GM12878 (cell line): ENCODE measurements around the gene SLFN14. TPM values are rescaled to one million over a fixed set of nuclear protein-coding genes. Genes with fewer than 3 reads are reported as not detected.

Source experiments
- ATAC-seq: fragments of 200-7000 bp; cut with Tn5 transposase; 3 replicates; pipeline ENCODE4 v1.9.1; 2020; ENCODE audit warnings: mild to moderate bottlenecking, moderate library complexity
- BruUV-seq: library from RNA; stranded (reverse); fragments of 400-500 nt; replicated peaks from 2 replicates; lab custom pipeline; 2021; lab: Mats Ljungman, UMichigan
- CTCF ChIA-PET: fragments of 300-600 bp; sonication (Branson Sonifier 250); formaldehyde crosslinking; extraction: SDS; loops from one replicate; lab custom pipeline; 2021; ENCODE audit warnings: inconsistent platforms; lab: Yijun Ruan, JAX
- POLR2A ChIA-PET: fragments of 350-600 bp; formaldehyde crosslinking; extraction: SDS; loops from one replicate; lab custom pipeline; 2021; ENCODE audit warnings: inconsistent platforms; lab: Charles Lee
- RAD21 ChIA-PET: fragments of 300-600 bp; sonication (Branson Sonifier 250); formaldehyde crosslinking; loops from one replicate; lab custom pipeline; 2023; ENCODE audit warnings: antibody characterized with exemption; ENCODE audit not compliant: unreplicated experiment; lab: Charles Lee
- SMC1A ChIA-PET: fragments of 300-600 bp; sonication (Branson Sonifier 250); formaldehyde crosslinking; loops from one replicate; lab custom pipeline; 2023; ENCODE audit not compliant: unreplicated experiment, uncharacterized antibody; lab: Charles Lee
- DNase-seq: peaks from one replicate; pipeline ENCODE4 v3.0.0-alpha.2; 2011; ENCODE audit warnings: low read depth, low spot score
- FAIRE-seq: peaks from 3 replicates; lab custom pipeline; 2011; peaks lifted over from hg19 to GRCh38; lab: Jason Lieb, UNC
- H2AFZ ChIP-seq: 2 replicates; pipeline ENCODE4 v1.6.0; 2011; ENCODE audit warnings: low read depth, low read length, control low read depth; ENCODE audit not compliant: control insufficient read depth
- H3K27ac ChIP-seq: 2 replicates; pipeline ENCODE4 v1.5.1; 2011; ENCODE audit warnings: control low read depth; ENCODE audit not compliant: control insufficient read depth, insufficient read depth
- H3K27me3 ChIP-seq, 2 experiments: replicated peaks in 1 of 2; 2 replicates each; pipeline versions ENCODE4 v1.6.0 to v1.6.1; 2011; ENCODE audit warnings: low read length in 1 of 2; ENCODE audit not compliant: control insufficient read depth in 2 of 2, insufficient read depth in 2 of 2
- H3K36me3 ChIP-seq, 2 experiments: 2 replicates each; pipeline ENCODE4 v1.5.1; 2011; ENCODE audit warnings: low read length in 1 of 2; ENCODE audit not compliant: control insufficient read depth in 2 of 2, insufficient read depth in 2 of 2
- H3K4me1 ChIP-seq: 2 replicates; pipeline ENCODE4 v1.6.1; 2011; ENCODE audit warnings: mild to moderate bottlenecking, low read length, moderate library complexity, mixed read lengths; ENCODE audit not compliant: control insufficient read depth, insufficient read depth
- H3K4me2 ChIP-seq: 2 replicates; pipeline ENCODE4 v1.6.0; 2011; ENCODE audit warnings: control low read depth; ENCODE audit not compliant: control insufficient read depth, insufficient read depth
- H3K4me3 ChIP-seq: fragments of 200-600 bp; sonication (generic); 2 replicates; pipeline ENCODE4 v1.5.1; 2016
- H3K79me2 ChIP-seq: 2 replicates; pipeline ENCODE4 v1.6.0; 2011; ENCODE audit warnings: low read length; ENCODE audit not compliant: control insufficient read depth, insufficient read depth
- H3K9ac ChIP-seq: 2 replicates; pipeline ENCODE4 v1.8.0; 2011; ENCODE audit warnings: low read length, control low read depth, mixed read lengths; ENCODE audit not compliant: control insufficient read depth, insufficient read depth
- H3K9me3 ChIP-seq: replicated peaks from 3 replicates; pipeline ENCODE4 v1.5.1; 2011; ENCODE audit warnings: mild to moderate bottlenecking, low read length; ENCODE audit not compliant: control insufficient read depth, insufficient read depth
- H4K20me1 ChIP-seq: 2 replicates; pipeline ENCODE4 v1.6.0; 2011; ENCODE audit not compliant: control insufficient read depth, insufficient read depth
- ATF2 ChIP-seq: IDR thresholded peaks from 2 replicates; pipeline ENCODE4 v1.6.1; 2012; ENCODE audit warnings: low read length, inconsistent platforms
- HCFC1 ChIP-seq: fragments of 150-350 bp; IDR thresholded peaks from 2 replicates; pipeline ENCODE4 v1.6.1; 2014; ENCODE audit warnings: low read length
- MAX ChIP-seq: IDR thresholded peaks from 2 replicates; pipeline ENCODE4 v1.6.1; 2012; ENCODE audit warnings: low read depth, low read length, improper control_type of control experiment
- MEF2A ChIP-seq: IDR thresholded peaks from 2 replicates; pipeline ENCODE4 v1.6.1; 2011; ENCODE audit warnings: low read depth, mild to moderate bottlenecking, low read length, moderate library complexity; ENCODE audit not compliant: insufficient read depth
- NR2C1 ChIP-seq: fragments of 450-650 bp; IDR thresholded peaks from 2 replicates; pipeline ENCODE4 v1.6.1; 2017; ENCODE audit warnings: antibody characterized with exemption, mild to moderate bottlenecking, moderate library complexity
- RELA ChIP-seq: fragments of 450-650 bp; IDR thresholded peaks from 2 replicates; pipeline ENCODE4 v1.8.0; 2014; ENCODE audit warnings: borderline replicate concordance; ENCODE audit not compliant: partially characterized antibody
- SIN3A ChIP-seq: IDR thresholded peaks from 2 replicates; pipeline ENCODE4 v1.6.1; 2012; ENCODE audit warnings: low read depth, low read length, improper control_type of control experiment
- TCF12 ChIP-seq: IDR thresholded peaks from 2 replicates; pipeline ENCODE4 v1.6.1; 2011; ENCODE audit warnings: low read depth, mild to moderate bottlenecking, low read length
- ZBED1 ChIP-seq: IDR thresholded peaks from 2 replicates; pipeline ENCODE4 v1.6.1; 2016; ENCODE audit warnings: borderline replicate concordance
- WGBS: methylation state at CpG from one replicate; pipeline ENCODE4 v1.1.6; 2016; ENCODE audit warnings: low lambda C conversion rate; ENCODE audit not compliant: insufficient replicate concordance, insufficient coverage; ENCODE audit errors: missing lambda C conversion rate; 5-methylcytosine and 5-hydroxymethylcytosine counted together
- in situ Hi-C: fragments of 300-500 bp; cut with MboI; formaldehyde crosslinking; loops from 9 replicates; pipeline ENCODE4 v1.14.3; 2018; ENCODE audit warnings: mixed read lengths
- intact Hi-C: fragments of 100-400 bp; cut with micrococcal nuclease; formaldehyde crosslinking; loops from one replicate; pipeline ENCODE4 v1.14.2; 2022; ENCODE audit not compliant: unreplicated experiment
- polyA plus RNA-seq, 11 experiments: library from polyadenylated mRNA; depleted of rRNA in 4 of 11; unstranded in 6 of 11; stranded (reverse) in 5 of 11; fragments of >200 nt; fragmentation: Nextera tagmentation in 4 of 11; fragmentation: Illumina TruSeq in 1 of 11; extraction: Ambion mirVana in 4 of 11; extraction: Trizol in 1 of 11; gene quantifications; 1 replicate in 1 of 11; 2 replicates in 10 of 11; pipeline versions ENCODE4 v1.2.1 to v1.2.3, GENCODE V29; 2011 to 2016; ENCODE audit warnings: inconsistent platforms in 2 of 11, missing spikeins in 2 of 11, low read depth in 1 of 11
- total RNA-seq, 4 experiments: library from RNA; depleted of rRNA in 3 of 4; stranded (reverse); fragments of >200 nt in 3 of 4; fragmentation: Illumina TruSeq in 1 of 4; extraction: Trizol in 1 of 4; gene quantifications; 2 replicates each; pipeline versions ENCODE4 v1.2.1 to v1.2.3, GENCODE V29; 2013 to 2021
- TF ChIP-seq, protein P1 (sequence below): fragments of 450-650 bp; IDR thresholded peaks from 2 replicates; pipeline ENCODE4 v1.6.1; 2017; ENCODE audit warnings: mild to moderate bottlenecking, moderate library complexity
- TF ChIP-seq, protein P2 (sequence below): IDR thresholded peaks from 2 replicates; pipeline ENCODE4 v1.6.1; 2011; ENCODE audit warnings: borderline replicate concordance, low read depth, mild to moderate bottlenecking, moderate library complexity, mixed read lengths, low read length; ENCODE audit not compliant: insufficient read depth; ENCODE audit errors: extremely low read length
- TF ChIP-seq, protein P3 (sequence below): fragments of 450-650 bp; formaldehyde crosslinking; IDR thresholded peaks from 2 replicates; pipeline ENCODE4 v1.4.0; 2020; ENCODE audit warnings: mild to moderate bottlenecking, moderate library complexity

Gene SLFN14
- total and polyA plus RNA-seq, 10 of the 15 experiments (the other 5 are each of a cell fraction or from before 2014, with no cell fraction given), result 0.06 to 0.11 (median 0.06) TPM; not detected in 7

DNA sequence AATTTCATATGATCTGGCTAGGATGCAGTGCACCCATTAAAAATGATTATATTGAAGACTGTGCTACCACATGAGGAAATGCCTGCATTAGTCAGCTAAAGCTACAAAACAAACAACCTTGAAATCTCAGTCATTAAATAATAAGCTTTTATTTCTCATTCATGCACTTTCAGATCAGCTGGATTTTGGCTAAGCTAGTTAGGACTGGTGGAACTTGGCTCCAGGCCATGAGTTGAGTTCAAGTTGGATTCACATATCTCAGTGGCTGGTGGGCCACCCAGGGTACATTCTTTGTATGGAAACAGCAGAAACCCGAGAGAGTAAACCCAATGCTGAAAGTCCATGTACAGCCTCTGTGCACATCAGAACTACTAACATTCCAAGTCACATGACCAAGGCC is 16.8 kb downstream of the SLFN14 start:
- BruUV-seq, result no TSS peak
- no peaks in the 10 kb centered on the region for H3K9me3 ChIP-seq
- H3K36me3 ChIP-seq, result no peaks in the 10 kb centered on the region
- peaks cover 10% of the 10 kb centered on the region for H3K4me1 ChIP-seq
- no peak overlapping the region for H3K27ac ChIP-seq
- no peak overlapping the region for H3K4me3 ChIP-seq
- in situ Hi-C loops (no loop called here), intact Hi-C loops (no loop called here)
- ChIA-PET CTCF (interaction anchor here (2.1 to 16.4 kb wide), 4 partner anchors 10 to 231 kb away, joined by 5 to 321 read pairs (median 6); no protein-coding TSS in a partner anchor), RAD21 (interaction anchor here (2.3 kb wide), 1 partner anchor 10 kb away, joined by 10 read pairs; no protein-coding TSS in a partner anchor), POLR2A (no interaction called here), SMC1A (interaction anchor here (1.0 to 1.5 kb wide), 4 partner anchors 9 to 45 kb away, joined by 3 to 6 read pairs (median 4); no protein-coding TSS in a partner anchor)
- H2AFZ ChIP-seq, result no peak overlapping the region
- TF ChIP-seq TCF12, result no peak
- no peak for TF ChIP-seq ATF2
- TF ChIP-seq, protein P1, sequence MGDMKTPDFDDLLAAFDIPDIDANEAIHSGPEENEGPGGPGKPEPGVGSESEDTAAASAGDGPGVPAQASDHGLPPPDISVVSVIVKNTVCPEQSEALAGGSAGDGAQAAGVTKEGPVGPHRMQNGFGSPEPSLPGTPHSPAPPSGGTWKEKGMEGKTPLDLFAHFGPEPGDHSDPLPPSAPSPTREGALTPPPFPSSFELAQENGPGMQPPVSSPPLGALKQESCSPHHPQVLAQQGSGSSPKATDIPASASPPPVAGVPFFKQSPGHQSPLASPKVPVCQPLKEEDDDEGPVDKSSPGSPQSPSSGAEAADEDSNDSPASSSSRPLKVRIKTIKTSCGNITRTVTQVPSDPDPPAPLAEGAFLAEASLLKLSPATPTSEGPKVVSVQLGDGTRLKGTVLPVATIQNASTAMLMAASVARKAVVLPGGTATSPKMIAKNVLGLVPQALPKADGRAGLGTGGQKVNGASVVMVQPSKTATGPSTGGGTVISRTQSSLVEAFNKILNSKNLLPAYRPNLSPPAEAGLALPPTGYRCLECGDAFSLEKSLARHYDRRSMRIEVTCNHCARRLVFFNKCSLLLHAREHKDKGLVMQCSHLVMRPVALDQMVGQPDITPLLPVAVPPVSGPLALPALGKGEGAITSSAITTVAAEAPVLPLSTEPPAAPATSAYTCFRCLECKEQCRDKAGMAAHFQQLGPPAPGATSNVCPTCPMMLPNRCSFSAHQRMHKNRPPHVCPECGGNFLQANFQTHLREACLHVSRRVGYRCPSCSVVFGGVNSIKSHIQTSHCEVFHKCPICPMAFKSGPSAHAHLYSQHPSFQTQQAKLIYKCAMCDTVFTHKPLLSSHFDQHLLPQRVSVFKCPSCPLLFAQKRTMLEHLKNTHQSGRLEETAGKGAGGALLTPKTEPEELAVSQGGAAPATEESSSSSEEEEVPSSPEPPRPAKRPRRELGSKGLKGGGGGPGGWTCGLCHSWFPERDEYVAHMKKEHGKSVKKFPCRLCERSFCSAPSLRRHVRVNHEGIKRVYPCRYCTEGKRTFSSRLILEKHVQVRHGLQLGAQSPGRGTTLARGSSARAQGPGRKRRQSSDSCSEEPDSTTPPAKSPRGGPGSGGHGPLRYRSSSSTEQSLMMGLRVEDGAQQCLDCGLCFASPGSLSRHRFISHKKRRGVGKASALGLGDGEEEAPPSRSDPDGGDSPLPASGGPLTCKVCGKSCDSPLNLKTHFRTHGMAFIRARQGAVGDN, result no peak
- TF ChIP-seq SIN3A, result no peak
- TF ChIP-seq, protein P2, sequence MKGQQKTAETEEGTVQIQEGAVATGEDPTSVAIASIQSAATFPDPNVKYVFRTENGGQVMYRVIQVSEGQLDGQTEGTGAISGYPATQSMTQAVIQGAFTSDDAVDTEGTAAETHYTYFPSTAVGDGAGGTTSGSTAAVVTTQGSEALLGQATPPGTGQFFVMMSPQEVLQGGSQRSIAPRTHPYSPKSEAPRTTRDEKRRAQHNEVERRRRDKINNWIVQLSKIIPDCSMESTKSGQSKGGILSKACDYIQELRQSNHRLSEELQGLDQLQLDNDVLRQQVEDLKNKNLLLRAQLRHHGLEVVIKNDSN, result no peak
- TF ChIP-seq ZBED1, result no peak
- TF ChIP-seq, protein P3, sequence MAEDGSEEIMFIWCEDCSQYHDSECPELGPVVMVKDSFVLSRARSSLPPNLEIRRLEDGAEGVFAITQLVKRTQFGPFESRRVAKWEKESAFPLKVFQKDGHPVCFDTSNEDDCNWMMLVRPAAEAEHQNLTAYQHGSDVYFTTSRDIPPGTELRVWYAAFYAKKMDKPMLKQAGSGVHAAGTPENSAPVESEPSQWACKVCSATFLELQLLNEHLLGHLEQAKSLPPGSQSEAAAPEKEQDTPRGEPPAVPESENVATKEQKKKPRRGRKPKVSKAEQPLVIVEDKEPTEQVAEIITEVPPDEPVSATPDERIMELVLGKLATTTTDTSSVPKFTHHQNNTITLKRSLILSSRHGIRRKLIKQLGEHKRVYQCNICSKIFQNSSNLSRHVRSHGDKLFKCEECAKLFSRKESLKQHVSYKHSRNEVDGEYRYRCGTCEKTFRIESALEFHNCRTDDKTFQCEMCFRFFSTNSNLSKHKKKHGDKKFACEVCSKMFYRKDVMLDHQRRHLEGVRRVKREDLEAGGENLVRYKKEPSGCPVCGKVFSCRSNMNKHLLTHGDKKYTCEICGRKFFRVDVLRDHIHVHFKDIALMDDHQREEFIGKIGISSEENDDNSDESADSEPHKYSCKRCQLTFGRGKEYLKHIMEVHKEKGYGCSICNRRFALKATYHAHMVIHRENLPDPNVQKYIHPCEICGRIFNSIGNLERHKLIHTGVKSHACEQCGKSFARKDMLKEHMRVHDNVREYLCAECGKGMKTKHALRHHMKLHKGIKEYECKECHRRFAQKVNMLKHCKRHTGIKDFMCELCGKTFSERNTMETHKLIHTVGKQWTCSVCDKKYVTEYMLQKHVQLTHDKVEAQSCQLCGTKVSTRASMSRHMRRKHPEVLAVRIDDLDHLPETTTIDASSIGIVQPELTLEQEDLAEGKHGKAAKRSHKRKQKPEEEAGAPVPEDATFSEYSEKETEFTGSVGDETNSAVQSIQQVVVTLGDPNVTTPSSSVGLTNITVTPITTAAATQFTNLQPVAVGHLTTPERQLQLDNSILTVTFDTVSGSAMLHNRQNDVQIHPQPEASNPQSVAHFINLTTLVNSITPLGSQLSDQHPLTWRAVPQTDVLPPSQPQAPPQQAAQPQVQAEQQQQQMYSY (CRISPR knock-in tag), result no peak
- no peak for TF ChIP-seq MEF2A
- no peak for TF ChIP-seq NR2C1
- TF ChIP-seq RELA, result no peak
- no peak for TF ChIP-seq MAX
- no peak for TF ChIP-seq HCFC1
- 95% methylated on average over 1 of the region's 1 CpG for WGBS
- DNase-seq (no peak), FAIRE-seq (no peak), ATAC-seq (no peak)
- H3K27me3 ChIP-seq, result no peaks in the 10 kb centered on the region
- H3K79me2 ChIP-seq, result peaks cover 18% of the 10 kb centered on the region
- no peak overlapping the region for H3K9ac ChIP-seq
- H3K4me2 ChIP-seq, result no peak overlapping the region
- H4K20me1 ChIP-seq, result no peaks in the 10 kb centered on the region
